22Rv1 (cell line): Measurements from ENCODE around the gene CUX1.

ENCODE experiments used
- CTCF ChIP-seq: fragments of 450-650 bp; IDR thresholded peaks from 2 replicates; pipeline ENCODE4 v1.5.1; 2017; ENCODE audit warnings: mild to moderate bottlenecking
- ZFX ChIP-seq: fragments of 450-650 bp; IDR thresholded peaks from 2 replicates; pipeline ENCODE4 v1.6.1; 2017; ENCODE audit warnings: antibody characterized with exemption, borderline replicate concordance

- TF ChIP-seq CTCF (no peak), ZFX (no peak)
Observed at GRCh38 chr7:101989101-101989500, 171.7 kb downstream of the CUX1 start.
